ENCODE measurements around the gene DAGLA.
"Not testable (repeated sequence)": the region's sequence is repeated elsewhere in the genome, so short reads cannot be mapped to it uniquely, and the experiment has no call there.

The DAGLA gene, protein sequence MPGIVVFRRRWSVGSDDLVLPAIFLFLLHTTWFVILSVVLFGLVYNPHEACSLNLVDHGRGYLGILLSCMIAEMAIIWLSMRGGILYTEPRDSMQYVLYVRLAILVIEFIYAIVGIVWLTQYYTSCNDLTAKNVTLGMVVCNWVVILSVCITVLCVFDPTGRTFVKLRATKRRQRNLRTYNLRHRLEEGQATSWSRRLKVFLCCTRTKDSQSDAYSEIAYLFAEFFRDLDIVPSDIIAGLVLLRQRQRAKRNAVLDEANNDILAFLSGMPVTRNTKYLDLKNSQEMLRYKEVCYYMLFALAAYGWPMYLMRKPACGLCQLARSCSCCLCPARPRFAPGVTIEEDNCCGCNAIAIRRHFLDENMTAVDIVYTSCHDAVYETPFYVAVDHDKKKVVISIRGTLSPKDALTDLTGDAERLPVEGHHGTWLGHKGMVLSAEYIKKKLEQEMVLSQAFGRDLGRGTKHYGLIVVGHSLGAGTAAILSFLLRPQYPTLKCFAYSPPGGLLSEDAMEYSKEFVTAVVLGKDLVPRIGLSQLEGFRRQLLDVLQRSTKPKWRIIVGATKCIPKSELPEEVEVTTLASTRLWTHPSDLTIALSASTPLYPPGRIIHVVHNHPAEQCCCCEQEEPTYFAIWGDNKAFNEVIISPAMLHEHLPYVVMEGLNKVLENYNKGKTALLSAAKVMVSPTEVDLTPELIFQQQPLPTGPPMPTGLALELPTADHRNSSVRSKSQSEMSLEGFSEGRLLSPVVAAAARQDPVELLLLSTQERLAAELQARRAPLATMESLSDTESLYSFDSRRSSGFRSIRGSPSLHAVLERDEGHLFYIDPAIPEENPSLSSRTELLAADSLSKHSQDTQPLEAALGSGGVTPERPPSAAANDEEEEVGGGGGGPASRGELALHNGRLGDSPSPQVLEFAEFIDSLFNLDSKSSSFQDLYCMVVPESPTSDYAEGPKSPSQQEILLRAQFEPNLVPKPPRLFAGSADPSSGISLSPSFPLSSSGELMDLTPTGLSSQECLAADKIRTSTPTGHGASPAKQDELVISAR

DNA sequence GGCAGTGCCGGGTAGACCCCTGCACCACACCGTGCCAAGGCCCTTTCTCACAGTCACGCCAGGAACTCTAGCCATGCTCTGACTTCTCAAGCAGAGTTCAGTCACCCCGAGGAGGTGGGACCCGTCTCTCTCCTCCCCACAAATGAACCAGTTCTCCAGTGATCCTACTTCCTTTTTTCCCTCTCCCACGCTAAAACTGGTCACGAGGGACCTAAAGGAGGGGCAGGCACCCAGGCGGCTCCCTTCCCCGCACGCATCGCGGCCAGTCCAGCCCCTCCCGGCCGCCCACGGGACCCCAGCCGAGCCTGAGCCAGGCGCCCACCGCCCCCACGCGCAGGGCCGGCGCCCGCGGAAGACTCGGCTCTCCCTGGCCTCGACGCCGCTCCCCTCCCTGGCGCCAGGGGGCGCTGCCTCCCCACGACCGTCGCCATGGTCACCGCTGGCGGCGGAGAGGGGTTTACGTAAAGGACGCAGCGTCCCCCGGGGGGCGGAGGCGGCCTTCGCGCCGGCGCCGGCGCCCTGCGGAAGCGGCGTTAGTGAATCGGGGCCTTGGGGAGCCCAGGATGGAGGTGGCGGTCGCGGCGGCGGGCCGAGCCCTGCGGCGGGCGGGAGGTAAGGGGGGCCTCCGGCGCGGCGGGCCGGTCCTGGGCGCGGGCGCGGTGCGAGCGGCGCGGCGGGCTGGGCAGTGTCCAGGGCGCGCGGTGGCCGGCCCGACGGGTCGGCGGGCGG, at the start of gene DAGLA:
Gene DAGLA (plus strand): TSS at position 499 of the 729 bp plus-strand sequence. CDS start 39,765 bp downstream, outside the sequence.
- peak; percentile 42 for DNase-seq

DNA sequence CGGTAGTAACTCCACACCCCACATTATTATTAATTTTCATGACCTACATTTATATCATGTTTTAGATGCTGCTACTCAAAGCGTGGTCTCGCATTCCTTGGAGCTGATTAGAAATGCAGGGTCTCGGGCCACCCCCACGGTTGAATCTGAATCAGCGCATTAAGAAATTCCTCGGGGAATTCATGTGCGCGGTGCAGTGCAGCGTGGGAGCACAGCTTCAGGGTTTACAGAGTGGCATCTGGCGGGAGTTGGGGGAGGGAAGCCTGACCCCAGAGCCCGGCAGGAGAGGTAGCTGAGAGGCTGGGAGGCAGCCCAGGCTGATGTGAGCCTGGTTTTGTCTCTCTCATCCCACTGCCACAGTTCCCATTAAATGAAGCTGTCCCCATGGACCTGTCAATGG, 48.1 kb upstream of the DAGLA start:
- no peak for DNase-seq

DNA sequence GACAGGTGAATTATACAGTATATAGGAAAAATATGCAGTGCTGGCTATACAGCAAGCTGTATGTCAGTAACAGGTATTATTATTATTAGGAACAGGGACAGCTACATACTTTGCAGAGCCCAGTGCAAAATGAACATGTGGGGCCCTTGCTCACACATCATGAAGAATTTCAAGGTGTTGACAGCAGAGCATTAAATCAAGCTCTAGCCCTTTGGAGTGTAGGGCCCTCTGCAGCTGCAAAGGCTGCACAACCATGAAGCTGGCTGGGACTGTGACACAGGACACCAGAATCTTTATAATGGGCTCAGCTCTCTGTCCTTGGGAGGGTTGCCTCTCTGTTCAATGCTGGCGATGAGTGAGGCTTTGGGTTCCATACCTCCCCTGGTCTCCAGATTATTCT, 44.9 kb upstream of the DAGLA start:
- DNase-seq = no peak

DNA sequence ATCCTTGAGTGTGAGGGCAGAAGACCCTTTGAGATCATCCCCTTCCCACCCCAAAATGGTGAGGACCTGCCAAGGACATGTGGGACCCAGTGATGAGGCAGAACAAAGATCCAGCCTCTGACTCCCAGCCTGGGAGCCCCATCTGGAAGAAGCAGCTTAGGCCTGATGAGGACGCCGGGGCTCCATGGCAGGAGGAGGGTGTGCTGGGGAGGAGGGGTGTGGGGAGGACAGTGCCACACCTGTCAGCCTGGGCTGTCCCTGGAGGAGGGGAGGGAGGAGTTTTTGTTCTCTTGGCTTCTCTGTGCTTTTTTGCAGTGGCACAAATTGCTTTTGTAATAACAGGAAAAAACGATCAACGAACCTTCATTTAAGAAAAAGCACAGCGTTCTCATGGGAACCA, 44.4 kb upstream of the DAGLA start:
- DNase-seq = no peak

DNA sequence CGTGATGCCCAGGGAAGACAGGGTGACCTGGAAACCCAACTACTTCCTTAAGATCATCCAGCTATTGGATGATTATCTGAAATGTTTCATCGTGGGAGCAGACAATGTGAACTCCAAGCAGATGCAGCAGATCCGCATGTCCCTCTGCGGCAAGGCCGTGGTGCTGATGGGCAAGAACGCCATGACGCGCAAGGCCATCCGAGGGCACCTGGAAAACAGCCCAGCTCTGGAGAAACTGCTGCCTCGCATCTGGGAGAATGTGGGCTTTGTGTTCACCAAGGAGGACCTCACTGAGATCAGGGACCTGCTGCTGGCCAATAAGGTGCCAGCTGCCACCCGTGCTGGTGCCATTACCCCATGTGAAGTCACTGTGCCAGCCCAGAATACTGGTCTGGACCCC, 43.5 kb upstream of the DAGLA start:
- DNase-seq = no peak

DNA sequence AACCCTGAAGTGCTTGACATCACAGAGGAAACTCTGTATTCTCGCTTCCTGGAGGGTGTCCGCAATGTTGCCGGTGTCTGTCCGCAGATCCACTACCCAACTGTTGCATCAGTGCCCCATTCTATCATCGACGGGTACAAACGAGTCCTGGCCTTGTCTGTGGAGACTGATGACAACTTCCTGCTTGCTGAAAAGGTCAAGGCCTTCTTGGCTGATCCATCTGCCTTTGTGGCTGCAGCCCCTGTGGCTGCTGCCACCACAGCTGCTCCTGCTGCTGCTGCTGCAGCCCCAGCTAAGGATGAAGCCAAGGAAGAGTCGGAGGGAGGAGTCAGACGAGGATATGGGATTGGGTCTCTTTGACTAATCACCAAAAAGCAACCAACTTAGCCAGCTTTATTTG, 42.9 kb upstream of the DAGLA start:
- no peak for DNase-seq

DNA sequence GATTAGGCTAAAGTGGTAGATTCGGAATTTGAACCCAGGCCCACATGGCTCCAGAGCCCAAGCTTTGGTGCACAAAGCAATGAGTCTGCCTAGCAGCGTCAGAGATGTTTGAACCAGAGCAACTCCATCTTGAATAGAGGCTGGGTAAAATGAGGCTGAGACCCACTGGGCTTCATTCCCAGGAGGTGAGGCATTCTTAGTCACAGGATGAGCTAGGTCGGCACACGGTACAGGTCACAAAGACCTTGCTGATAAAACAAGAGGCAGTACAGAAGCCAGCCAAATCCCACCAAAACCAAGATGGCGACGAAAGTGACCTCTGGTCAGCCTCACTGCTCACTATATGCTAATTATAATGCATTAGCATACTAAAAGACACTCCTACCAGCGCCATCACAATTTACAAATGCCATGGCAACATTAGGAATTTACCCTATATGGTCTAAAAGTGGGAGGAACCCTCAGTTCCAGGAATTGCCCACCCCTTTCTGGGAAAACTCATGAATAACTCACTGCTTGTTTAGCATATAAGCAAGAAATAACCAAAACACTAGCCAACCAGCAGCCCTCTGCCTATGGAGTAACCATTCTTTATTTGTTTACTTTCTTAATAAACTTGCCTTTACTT, 40.3 kb upstream of the DAGLA start:
- DNase-seq = no peak

DNA sequence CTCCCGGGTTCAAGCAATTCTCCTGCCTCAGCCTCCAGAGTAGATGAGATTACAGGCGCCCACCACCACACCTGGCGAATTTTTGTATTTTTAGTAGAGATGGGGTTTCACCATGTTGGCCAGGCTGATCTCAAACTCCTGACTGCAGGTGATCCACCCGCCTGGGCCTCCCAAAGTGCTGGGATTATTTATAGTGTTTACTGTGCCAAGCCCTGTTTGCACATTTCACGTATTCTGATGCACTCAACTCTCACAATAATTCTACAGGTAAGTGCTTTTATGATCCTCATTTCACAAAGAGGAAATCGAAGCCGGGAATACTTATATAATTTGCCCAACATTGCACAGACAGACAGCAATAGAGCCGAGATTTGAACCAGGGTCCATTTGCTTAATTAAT, 38.0 kb upstream of the DAGLA start:
- no peak for DNase-seq

DNA sequence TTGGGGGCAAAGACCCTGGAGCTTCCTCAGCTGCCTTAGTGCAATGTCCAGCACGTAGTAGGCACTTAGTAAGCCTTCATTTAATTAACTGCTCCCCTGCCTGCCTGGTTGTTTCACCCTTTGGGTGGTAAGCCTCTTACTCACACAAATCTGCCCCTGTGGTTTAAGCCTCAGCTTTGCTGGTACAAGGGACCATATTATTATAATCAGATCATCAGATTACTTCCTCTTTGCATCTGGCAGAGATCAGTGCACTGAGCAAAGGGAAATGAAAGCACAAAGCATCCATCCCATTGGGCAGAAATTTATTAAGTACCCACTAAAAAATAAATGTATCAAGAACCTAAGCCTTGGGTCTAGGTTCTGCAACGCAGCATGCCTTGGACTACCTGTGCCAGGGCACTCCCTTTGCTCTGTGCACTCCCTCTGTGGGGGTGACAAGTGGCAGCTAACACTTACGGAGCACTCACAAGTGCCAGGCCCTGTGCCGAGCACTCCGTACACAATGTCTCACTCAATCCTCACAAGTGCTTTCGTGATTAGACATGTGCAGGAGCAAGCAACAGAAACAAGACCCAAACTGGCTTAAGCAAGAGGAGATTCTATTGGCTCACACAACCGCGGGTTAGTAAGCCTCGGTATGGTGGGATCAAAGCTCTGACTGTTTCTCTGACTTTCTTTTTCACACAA, 34.9 kb upstream of the DAGLA start:
- no peak for DNase-seq

DNA sequence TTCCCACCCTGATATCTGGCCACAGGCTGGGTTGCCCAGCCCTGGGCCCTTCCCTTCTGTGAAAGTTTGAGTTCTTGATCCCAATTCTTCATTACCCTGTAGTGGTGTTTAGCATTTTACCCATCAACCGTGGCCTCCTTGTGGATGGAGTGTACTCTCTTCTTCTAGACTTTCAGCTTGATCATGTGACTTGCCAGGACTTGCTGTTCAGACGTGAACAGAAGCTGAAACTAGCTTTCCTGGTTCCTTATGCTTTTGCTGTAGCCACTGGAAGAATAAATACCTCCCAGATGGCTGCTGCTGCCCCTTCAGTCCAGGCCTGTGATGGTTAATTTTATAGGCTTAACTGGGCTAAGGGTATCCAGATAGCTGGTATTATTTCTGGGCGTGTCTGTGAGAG, 32.7 kb upstream of the DAGLA start:
- no peak for DNase-seq

DNA sequence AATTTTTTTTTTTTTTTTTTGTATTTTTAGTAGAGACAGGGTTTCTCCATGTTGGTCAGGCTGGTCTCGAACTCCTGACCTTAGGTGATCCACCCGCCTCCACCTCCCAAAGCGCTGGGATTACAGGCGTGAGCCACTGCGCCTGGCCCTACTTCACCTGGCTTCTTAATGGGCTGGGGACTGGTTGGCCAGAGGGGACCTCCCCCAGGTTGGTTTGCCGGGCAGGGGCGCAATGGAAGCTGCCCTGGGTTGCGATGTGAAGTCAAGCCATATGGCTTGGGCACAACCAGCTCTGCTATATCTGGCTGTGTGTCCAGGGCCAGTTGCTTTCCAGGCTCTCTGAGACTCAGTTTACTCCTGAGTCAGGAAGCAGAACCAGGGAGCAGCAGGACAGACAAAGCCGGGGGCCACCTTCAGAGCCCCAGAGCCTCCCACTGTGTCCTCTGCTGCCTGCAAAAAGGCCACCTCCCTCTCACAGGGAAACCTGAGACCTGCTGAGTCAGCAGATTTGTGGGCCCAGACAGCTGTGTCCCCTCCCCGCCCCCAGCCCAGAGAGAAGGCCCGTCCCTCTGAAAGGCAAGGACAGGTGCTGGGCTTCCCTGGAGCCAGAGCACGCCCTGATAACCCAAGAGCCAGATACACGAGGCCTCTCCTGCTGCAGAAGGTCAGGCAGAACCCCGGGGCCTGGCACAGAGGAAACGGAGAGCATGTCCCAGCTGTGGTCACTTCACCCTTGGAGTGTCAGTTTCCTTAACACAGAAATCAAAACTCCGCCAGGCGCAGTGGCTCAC, 29.2 kb upstream of the DAGLA start:
- no peak for DNase-seq

DNA sequence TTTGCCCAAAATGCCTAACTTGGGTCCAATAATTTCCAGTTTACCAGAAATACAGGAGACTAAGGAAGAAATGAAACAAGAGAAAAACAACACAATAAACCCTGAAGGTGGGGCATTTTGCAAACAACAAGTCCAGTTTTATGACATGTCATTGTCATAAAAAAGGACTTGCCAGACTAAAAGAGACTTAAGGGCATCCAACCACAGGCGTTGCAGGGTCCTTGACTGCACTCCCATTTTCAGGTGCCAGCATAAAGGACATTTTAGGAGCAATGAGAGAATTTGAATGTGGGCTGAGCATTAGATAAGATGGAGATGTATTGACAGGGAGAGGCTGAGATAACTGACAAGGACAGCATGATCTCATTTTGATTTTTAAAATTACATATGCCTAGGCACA, 28.1 kb upstream of the DAGLA start:
- DNase-seq = no peak

DNA sequence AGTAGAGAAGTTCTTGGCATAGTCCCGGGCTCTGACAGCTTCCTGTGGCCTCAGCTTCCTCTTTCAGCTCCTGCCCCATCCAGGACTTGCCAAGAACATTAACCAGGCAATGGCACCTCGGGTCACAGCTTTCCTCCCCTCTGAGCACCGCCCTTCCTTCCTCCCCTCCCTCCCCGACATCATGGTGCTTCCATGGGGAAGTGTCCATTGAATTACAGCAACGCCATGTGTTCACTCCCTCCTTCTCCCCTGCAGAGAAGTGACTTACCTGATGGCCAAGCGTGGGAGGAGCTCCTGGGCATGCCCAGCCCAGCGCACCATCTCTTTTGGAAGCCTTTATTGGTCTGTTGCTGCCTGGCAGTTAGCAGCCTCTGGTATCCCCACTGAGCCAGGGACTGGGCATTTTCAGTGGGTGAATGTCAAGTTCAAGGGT, 25.8 kb upstream of the DAGLA start:
- no peak for DNase-seq

DNA sequence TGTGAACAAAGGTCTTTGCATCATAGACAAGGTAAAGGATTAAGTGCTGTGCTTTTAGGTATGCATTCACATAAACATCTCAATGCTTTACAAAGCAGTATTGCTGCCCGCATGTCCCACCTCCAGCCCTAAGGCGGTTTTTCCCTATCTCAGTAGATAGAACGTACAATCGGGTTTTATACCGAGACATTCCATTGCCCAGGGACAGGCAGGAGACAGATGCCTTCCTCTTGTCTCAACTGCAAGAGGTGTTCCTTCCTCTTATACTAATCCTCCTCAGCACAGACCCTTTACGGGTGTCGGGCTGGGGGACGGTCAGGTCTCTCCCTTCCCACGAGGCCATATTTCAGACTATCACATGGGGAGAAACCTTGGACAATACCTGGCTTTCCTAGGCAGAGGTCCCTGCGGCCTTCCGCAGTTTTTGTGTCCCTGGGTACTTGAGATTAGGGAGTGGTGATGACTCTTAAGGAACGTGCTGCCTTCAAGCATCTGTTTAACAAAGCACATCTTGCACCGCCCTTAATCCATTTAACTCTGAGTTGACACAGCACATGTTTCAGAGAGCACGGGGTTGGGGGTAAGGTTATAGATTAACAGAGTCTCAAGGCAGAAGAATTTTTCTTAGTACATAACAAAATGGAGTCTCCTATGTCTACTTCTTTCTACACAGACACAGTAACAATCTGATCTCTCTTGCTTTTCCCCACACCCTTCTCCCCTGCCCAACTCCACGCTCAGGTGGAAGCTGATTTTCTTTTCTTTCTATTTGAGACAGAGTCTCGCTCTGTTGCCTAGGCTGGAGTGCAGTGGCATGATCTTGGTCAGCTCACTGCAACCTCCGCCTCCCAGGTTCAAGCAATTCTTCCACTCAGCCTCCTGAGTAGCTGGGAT, 24.7 kb upstream of the DAGLA start:
- not testable (repeated sequence) for DNase-seq

DNA sequence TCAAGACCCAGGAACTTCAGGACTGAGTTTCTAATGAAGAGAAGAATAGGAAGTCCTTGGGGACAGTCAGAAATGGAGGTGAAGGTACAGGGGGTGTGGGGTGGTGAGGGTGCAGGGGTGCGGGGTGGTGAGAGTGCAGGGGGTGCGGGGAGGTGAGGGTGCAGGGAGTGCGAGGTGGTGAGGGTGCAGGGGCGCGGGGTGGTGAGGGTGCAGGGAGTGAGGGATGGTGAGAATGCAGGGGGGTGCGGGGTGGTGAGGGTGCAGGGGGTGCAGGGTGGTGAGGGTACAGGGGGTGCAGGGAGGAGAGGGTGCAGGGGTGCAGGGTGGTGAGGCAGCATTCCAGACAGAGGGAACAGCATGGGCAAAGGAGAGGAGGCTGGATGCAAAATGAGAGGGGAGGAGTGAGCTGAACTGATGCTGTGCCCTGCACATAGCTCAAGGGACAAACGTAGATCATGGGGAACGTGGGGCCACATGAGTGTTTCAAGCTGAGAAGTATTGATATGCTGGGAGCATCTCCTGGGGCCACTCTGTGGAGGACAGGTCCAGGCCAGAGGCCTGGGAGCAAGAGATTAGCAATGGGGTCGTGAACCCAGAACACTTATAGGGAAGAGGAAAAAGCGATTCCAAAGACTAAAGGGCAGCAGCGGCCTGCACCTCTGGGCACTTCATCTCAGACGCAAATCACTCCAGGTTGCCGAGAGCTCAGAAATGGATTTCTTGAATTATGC, 23.7 kb upstream of the DAGLA start:
- no peak for DNase-seq

DNA sequence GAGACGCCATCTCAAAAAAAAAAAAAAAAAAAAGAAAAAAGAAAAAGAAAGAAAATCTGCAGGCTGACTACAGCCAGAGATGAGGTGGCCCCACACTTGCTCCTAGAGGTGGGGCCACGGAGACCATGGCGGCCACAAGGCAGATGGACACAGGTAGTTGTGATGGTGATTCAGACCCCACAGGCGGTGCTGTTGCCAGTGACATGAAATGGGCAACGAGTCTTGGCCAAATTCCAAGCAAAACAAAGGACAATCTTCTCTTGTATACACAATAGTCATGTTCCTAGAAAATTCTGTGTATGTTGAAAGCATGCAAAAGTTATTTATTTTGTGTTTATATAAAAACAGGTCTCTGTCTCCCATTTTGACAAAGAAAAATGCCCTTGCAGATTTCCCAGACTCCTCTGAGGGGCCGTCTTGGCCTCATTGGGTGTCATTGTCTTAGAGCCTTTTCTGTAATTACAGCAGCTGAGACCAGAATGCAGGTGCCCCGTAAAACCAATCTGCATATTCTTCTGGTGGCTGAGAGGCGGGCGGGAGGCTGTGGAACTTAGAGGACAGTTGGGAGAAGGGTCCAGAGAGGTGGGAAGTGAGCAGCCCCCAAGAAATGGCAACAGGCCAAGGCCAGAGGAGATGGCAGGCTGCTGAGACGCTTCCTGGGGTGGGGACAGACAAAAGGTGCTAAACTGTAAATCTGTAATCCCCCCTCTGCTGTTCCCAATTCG, 22.5 kb upstream of the DAGLA start:
- DNase-seq = no peak

DNA sequence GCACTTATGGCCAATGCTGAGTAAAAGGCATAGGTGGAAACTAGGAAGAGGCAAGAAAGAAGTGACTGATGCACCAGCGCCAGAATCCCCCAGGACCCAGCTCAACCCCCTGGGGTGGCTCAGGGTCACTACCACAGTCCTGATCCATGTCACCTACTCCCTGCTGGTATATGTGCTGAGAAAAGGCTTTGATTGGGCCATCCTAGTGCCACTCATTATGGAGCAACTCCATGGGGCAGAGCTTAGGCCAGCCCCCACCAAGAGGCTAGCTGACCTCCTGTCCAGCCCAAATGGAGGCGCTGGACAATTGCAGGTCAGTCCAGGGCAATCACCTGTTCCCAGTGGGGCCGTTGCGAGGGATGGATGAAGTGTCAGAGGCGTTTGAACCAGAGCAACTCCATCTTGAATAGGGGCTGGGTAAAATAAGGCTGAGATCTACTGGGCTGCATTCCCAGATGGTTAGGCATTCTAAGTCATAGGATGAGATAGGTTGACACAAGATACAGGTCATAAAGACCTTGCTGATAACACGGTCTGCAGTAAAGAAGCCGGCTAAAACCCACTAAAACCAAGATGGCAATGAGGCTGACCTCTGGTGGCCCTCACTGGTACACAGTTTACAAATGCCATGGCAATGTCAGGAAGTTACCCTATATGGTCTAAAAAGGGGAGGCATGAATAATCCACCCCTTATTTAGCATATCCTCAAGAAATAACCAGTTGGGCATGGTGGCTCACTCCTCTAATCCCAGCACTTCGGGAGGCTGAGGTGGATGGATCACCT, 20.6 kb upstream of the DAGLA start:
- no peak for DNase-seq

DNA sequence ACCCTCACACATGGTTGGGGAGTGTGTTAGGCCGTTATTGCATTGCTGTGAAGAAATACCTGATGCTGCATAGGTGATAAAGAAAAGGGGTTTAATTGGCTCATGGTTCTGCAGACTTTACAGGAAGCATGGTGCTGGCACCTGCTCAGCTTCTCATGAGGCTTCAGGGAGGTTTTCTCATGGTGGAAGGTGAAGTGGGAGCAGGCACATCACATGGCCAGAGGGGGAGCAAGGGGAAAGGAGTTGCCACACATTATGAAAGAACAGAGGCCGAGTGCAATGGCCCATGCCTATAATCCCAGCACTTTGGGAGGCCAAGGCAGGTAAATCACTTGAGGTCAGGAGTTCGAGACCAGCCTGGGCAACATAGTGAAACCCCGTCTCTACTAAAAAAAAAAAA, 19.2 kb upstream of the DAGLA start:
- DNase-seq = not testable (repeated sequence)

All from stimulated activated naive CD4-positive, alpha-beta T cell treated with Interleukin-2 at 50 U/mL for 16 hours (primary cell).